Fibroblast of villous mesenchyme (primary cell): ENCODE measurements around the gene PPP5C. TPM values are rescaled to one million over a fixed set of nuclear protein-coding genes. Genes with fewer than 3 reads are reported as not detected.
A peak's percentile ranks its signal among the peaks of the same experiment; 100 is the strongest.
"Not testable (repeated sequence)": the region's sequence is repeated elsewhere in the genome, so short reads cannot be mapped to it uniquely, and the experiment has no call there.

Source experiments
- DNase-seq: peaks from one replicate; pipeline ENCODE4 v3.0.0-alpha.2; 2010; ENCODE audit warnings: low read depth
- H3K4me3 ChIP-seq: 2 replicates; pipeline ENCODE4 v1.5.1; 2011; ENCODE audit warnings: low read depth, mild to moderate bottlenecking, low read length
- CTCF ChIP-seq: IDR thresholded peaks from 2 replicates; pipeline ENCODE4 v1.5.1; 2012; ENCODE audit warnings: low read depth, mild to moderate bottlenecking, low read length; ENCODE audit not compliant: insufficient read depth
- total RNA-seq: library from RNA; depleted of rRNA; stranded (reverse); fragments of >200 nt; gene quantifications from 2 replicates; pipeline ENCODE4 v1.2.3, GENCODE V29; 2012

PPP5C gene
- total RNA-seq, 1 donor, result 44.9 TPM

GRCh38 chr19:46426506-46427162, 79.7 kb downstream of the PPP5C start:
- DNase-seq, result peak; percentile 80
- H3K4me3 ChIP-seq, result peak overlapping the region; percentile 60
- TF ChIP-seq CTCF, result no peak

- no peak for TF ChIP-seq CTCF
- no peak for DNase-seq
- no peak overlapping the region for H3K4me3 ChIP-seq
These were observed 80.7 kb downstream of the PPP5C start for GRCh38 chr19:46427518-46428045.

- H3K4me3 ChIP-seq, result peak within 1 kb of the TSS; percentile 15
- TF ChIP-seq CTCF, result no peak
- no peak for DNase-seq
These were observed 81.6 kb downstream of the PPP5C start, which contains the start of gene PNMA8C for GRCh38 chr19:46428239-46429135. Gene PNMA8C (minus strand): TSS chr19:46428936. CDS start chr19:46428359, 577 bp downstream.

GRCh38 chr19:46429999-46430398, 83.1 kb downstream of the PPP5C start:
- no peak for TF ChIP-seq CTCF
- no peak for DNase-seq
- no peak overlapping the region for H3K4me3 ChIP-seq

- H3K4me3 ChIP-seq, result no peak overlapping the region
- peak; percentile 25 for TF ChIP-seq CTCF
- DNase-seq, result no peak
These were observed 84.9 kb downstream of the PPP5C start for GRCh38 chr19:46431824-46432223.

- not testable (repeated sequence) for H3K4me3 ChIP-seq, DNase-seq
These were observed 86.6 kb downstream of the PPP5C start for GRCh38 chr19:46433470-46433869.

GRCh38 chr19:46435009-46435408, 88.1 kb downstream of the PPP5C start:
- no peak overlapping the region for H3K4me3 ChIP-seq
- no peak for DNase-seq
- no peak for TF ChIP-seq CTCF

- H3K4me3 ChIP-seq, DNase-seq: not testable (repeated sequence)
These were observed 88.8 kb downstream of the PPP5C start for GRCh38 chr19:46435689-46436088.
